ENCODE measurements around the gene H2BK1. TPM values are rescaled to one million over a fixed set of nuclear protein-coding genes. Genes with fewer than 3 reads are reported as not detected.

Gene H2BK1
- total RNA-seq, 1 experiment from 2014 or later, result not detected

- ChIA-PET CTCF (interaction anchor here (1.7 kb wide), 1 partner anchor 11 kb away, joined by 4 read pairs; no protein-coding TSS in a partner anchor), POLR2A (no interaction called here)
- H3K4me1 ChIP-seq (ENCODE audit: control insufficient read depth, insufficient read depth, low read length), result 0 out of 2 replicates have a peak, but pooled peaks cover 4% of the 10 kb centered on the region
- H3K9me3 ChIP-seq (ENCODE audit: control insufficient read depth, insufficient read depth, low read depth, low read length), result no peaks in the 10 kb centered on the region
- H3K27me3 ChIP-seq (ENCODE audit: control insufficient read depth, insufficient read depth, low read length), result peaks cover 38% of the 10 kb centered on the region
- no peak overlapping the region for H3K4me3 ChIP-seq (ENCODE audit: low read depth in 2 of 2, low read length in 2 of 2)
- DNase-seq (ENCODE audit: low read depth, low spot score) (no peak), ATAC-seq (no peak)
- H3K27ac ChIP-seq (ENCODE audit: low read length), result no peak overlapping the region
- no TSS peak for BruUV-seq (replicated peaks)
- no peaks in the 10 kb centered on the region for H3K36me3 ChIP-seq (ENCODE audit: control insufficient read depth, insufficient read depth, low read length)
- in situ Hi-C loops (cut with HindIII; ENCODE audit: low pct_unique_long_range_greater_than_20kb, low sequenced_read_pairs) (loop anchor here (5.0 kb wide), 1 partner anchor 39 kb away; no protein-coding TSS in a partner anchor), intact Hi-C loops (cut with micrococcal nuclease; ENCODE audit: unreplicated experiment) (no loop called here)
- TF ChIP-seq SIN3A (IDR thresholded peaks at IDR 0.05; ENCODE audit: borderline replicate concordance, insufficient read depth, low read depth, low read length), result no peak
- TF ChIP-seq REST (IDR thresholded peaks at IDR 0.05; ENCODE audit: insufficient read depth in 1 of 2, low read depth in 2 of 2, low read length in 1 of 2), result no peak
Observed at GRCh38 chr7:151168787-151169162, 41.5 kb downstream of the H2BK1 start.

DNA sequence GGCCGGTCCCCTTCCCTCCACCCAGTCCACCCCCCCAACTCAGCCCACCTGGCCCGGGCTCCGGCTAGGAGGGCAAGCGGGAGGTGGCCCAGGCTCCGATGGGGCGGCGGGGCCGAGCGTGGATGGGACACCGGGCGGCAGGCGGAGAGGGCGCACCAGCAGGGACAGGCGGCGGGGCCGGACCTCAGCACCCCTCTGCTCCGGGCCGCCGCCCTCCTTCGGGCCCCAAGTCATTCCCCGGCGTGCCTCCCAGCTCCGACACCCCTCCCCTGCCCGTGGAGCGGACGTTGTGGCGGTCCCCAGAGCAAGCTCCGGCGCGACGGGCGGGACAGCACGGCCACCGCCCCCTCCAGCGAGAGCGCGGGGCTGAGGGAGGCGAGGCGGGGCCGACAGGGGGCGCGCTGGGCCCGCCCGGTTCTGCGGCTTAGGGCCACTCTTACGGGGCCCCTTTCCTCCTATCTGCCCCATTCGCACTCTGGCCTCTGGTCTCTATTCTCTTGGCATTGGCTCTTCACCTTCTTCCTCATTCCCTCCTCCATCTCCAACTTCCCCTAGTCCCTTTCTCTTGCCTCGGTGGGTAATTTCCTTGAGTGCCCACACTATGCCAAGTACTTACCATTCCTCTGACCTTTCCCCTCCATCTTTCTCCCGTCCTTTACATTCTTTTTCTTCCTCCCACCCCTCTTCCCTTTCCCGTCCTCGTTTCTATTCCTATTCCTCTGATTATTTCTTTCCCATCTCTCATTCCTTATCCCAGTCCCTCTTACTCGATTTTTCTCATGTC lies 42.1 kb downstream of the H2BK1 start:
- BruUV-seq (replicated peaks), result no TSS peak
- ChIA-PET POLR2A (no interaction called here), CTCF (interaction anchor here (0.6 to 1.7 kb wide), 2 partner anchors 11 to 136 kb away, joined by 4 to 6 read pairs; no protein-coding TSS in a partner anchor)
- no peak for TF ChIP-seq SIN3A (IDR thresholded peaks at IDR 0.05; ENCODE audit: borderline replicate concordance, insufficient read depth, low read depth, low read length)
- no peak for TF ChIP-seq POLR2AphosphoS5 (IDR thresholded peaks at IDR 0.05; ENCODE audit: low read depth, low read length)
- no peak for TF ChIP-seq REST (IDR thresholded peaks at IDR 0.05; ENCODE audit: insufficient read depth in 1 of 2, low read depth in 2 of 2, low read length in 1 of 2)
- peak; percentile 97 for TF ChIP-seq CTCF (IDR thresholded peaks at IDR 0.05)
- no peak for TF ChIP-seq TCF7L2 (IDR thresholded peaks at IDR 0.05; ENCODE audit: low read depth, low read length)
- Histone ChIP-seq H3K9me3 (ENCODE audit: control insufficient read depth, insufficient read depth, low read depth, low read length) (no peaks in the 10 kb centered on the region), H3K36me3 (ENCODE audit: control insufficient read depth, insufficient read depth, low read length) (no peaks in the 10 kb centered on the region), H3K4me1 (ENCODE audit: control insufficient read depth, insufficient read depth, low read length) (0 out of 2 replicates have a peak, but pooled peaks cover 4% of the 10 kb centered on the region), H3K27ac (ENCODE audit: low read length) (no peak overlapping the region), H3K27me3 (ENCODE audit: control insufficient read depth, insufficient read depth, low read length) (peaks cover 40% of the 10 kb centered on the region), H3K4me3 (ENCODE audit: low read depth in 2 of 2, low read length in 2 of 2) (peak overlapping the region; percentile 37 to 46)
- no peak for DNase-seq (ENCODE audit: low read depth, low spot score)
- intact Hi-C loops (cut with micrococcal nuclease; ENCODE audit: unreplicated experiment) (no loop called here), in situ Hi-C loops (cut with HindIII; ENCODE audit: low pct_unique_long_range_greater_than_20kb, low sequenced_read_pairs) (loop anchor here (5.0 kb wide), 1 partner anchor 39 kb away; no protein-coding TSS in a partner anchor)
- peak; percentile 88 for ATAC-seq

All from Panc1 (cell line).